HuH-7 (cell line): ENCODE data around the gene CUEDC2.

Experiments
- DNase-seq: peaks from one replicate; pipeline ENCODE4 v3.0.0; 2011; ENCODE audit warnings: low spot score

Gene CUEDC2

DNA sequence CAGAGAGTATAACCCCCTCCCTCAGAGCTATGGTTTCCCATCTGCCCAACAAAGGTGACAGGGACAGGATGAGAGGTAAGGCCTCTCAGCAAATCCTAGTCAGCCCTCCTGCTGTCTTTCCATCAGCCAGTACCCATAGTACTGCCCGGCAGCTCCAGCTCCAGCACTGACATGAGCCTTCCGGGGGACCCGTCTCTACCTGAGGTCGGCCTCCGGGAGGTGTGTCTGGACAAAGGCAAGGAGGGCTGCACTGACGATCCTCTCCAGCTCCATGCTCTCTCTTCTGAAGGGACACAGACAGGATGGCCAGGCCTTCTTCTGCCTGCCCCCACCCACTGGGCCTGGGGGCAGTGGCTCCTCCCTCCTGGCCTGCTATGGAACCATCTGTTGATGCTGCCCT, 7.5 kb downstream of the CUEDC2 start:
- no peak for DNase-seq

DNA sequence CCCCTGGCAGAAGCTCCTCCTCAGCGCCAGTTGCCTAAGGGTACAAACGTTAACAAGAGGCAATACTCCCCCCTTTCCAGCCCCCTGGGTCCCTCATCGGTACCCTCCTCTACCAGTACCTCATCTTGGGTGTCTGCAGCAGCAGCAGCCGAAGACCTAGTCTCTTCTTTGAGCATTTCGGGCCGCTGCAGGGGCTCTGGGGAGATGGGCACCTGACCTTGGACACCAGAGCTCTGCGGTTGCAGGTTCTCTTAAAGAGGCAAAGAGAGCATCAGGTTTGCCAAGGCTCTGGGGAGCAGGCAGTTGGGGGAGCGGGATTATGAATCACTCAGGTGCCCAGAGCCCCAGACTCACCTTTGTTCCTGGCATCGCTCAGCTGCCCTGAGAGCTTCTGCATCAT, 8.2 kb downstream of the CUEDC2 start:
- no peak for DNase-seq

DNA sequence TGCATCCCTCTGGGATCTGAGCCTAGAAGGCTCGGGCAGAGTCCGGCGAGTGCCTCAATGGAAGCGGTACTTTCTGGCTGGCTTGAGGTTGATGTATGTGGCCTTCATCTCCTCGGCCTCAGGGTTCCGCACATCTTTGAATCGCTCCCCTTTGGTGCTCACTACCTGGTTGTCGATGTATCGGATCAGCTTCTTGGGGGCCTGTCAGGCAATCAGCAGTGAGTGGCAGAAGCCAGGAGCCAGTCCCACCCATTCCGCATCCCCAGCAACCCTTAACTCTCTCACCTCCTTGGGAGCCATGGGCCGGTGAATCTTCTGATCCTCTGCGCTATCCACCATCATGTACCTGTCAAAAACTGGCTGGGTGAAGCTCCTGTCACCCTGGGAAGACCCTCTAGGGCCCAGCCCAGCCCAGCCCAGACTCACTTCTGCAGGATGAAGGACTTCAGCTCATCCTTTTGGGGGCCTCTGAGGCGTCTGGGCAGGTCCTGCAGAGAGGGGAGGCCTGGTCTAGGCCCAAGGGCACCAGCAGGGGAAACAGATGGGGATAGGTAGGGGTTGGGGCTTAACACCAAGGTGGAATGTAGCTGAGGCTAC, 8.9 kb downstream of the CUEDC2 start:
- no peak for DNase-seq

DNA sequence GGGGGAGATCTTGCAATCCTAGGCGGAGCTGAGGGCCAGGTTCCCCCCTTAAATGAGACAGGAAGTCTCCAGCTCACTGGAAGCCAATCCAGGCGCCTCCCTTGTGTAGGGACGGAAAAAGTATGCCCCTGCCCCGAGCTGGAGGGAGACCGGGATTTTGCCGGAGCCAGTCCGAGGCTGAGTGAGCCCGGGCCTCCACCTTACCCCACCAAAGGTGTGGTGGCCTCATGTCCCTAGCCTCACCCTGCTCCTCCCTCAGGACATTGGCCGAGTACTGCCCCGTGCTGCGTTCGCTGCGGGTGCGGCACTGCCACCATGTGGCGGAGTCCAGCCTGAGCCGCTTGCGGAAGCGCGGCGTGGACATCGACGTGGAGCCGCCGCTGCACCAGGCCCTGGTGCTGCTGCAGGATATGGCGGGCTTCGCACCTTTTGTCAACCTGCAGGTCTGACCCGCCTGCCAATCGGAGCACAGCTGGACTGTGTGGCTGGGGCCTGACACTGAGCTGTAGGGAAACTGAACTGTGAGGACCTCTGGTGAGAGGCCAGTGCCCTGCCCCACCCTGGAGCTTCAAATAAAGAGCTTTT, 9.7 kb downstream of the CUEDC2 start:
- peak; percentile 94 for DNase-seq

DNA sequence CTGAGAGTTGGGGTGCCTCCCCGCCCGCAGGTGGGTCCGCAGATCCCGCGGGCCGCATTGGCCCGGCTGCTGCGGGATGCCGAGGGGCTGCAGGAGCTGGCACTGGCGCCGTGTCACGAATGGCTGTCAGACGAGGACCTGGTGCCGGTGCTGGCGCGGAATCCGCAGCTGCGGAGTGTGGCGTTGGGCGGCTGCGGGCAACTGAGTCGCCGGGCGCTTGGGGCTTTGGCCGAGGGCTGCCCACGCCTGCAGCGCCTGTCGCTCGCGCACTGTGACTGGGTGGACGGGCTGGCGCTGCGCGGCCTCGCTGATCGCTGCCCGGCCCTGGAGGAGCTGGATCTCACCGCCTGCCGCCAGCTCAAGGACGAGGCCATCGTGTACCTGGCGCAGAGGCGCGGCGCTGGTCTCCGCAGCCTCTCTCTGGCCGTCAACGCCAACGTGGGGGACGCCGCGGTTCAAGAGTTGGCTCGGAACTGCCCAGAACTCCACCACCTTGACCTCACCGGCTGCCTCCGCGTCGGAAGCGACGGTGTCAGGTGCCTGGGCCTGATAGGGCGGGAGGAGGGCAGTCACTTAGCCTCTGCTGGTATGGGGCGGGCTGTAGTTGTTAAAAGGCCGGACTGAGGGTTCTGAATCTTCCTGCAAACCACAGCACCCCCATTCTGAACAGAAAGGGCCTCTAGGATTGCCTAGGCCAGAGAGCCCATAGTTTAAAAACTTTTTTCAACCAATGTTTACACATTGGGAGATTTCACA, 10.4 kb downstream of the CUEDC2 start:
- no peak for DNase-seq

DNA sequence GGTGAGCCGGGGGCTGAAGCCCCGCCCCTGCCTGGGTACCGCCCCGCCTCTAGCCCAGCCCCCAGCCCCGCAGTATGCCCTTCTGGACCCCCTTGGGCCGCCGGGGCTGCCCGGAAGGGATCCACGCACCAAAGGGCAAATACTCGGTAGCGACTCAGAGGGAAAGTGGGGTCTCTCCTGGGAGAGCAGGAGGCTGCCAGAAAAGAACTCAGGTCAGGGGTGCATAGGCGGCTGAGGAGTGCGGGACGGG, 10.9 kb downstream of the CUEDC2 start:
- no peak for DNase-seq

DNA sequence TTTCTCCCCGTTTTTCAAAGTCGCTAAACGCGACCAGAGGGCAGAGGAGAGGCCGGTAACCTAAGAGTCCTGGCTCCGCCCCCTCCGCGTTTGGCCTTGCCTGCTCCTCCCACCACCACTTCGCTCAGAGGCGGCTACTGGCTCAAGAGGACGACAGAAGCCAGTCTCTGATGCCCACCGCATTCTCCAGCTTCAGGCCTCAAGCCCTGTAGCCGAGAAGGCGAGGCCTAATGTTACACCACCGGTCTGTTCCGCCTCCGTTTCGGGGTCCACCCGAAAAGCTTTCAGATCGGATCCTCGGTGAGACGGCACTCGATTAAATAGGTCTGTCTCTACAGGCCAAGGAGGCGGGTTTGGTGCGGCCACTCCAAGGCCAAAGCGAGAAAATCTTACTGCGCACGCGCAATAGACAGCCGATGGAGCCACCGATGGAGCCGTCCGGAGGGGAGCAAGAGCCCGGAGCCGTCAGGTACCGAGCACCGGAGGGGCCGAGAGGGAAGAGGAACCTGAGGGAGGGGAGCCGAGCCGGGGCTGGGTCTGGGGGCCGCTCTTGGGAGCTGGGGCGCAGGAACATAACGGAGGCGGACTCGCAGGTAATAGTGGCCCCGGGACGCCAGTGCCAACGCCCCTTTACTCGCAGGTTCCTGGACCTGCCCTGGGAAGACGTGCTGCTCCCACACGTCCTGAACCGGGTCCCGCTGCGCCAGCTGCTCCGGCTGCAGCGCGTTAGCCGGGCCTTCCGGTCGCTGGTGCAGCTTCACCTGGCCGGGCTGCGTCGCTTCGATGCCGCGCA, 11.5 kb downstream of the CUEDC2 start, which contains the start of gene FBXL15:
FBXL15 (plus strand) TSS at position 123 of the 793 bp plus-strand sequence; CDS start at position 417, 294 bp downstream.
- peak; percentile 91 for DNase-seq

DNA sequence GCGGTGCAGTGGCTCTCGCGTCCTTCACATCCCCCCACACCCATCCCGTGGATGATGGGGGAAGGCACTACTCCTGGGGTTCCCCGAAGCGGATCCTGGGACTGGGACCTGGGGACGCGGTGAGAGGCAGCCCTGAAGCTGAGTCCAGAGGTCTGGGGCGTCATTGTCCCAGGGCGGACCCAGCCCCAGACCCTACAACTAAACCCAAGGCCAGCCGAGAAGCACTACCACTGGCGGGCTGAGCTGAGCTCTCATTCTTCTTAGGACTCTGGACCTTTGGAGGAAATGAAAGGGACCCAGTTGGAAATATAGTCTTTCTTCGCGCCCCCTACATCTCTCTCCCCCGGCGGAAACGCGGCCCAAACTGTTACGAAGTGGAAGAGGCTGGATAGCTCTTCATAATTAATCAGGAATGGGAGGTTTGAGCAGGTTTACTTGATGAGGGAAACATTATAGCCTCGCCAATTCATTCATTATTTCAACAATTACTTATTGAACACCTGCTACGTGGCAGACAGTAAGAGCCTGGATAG, 12.1 kb downstream of the CUEDC2 start:
- DNase-seq: no peak

DNA sequence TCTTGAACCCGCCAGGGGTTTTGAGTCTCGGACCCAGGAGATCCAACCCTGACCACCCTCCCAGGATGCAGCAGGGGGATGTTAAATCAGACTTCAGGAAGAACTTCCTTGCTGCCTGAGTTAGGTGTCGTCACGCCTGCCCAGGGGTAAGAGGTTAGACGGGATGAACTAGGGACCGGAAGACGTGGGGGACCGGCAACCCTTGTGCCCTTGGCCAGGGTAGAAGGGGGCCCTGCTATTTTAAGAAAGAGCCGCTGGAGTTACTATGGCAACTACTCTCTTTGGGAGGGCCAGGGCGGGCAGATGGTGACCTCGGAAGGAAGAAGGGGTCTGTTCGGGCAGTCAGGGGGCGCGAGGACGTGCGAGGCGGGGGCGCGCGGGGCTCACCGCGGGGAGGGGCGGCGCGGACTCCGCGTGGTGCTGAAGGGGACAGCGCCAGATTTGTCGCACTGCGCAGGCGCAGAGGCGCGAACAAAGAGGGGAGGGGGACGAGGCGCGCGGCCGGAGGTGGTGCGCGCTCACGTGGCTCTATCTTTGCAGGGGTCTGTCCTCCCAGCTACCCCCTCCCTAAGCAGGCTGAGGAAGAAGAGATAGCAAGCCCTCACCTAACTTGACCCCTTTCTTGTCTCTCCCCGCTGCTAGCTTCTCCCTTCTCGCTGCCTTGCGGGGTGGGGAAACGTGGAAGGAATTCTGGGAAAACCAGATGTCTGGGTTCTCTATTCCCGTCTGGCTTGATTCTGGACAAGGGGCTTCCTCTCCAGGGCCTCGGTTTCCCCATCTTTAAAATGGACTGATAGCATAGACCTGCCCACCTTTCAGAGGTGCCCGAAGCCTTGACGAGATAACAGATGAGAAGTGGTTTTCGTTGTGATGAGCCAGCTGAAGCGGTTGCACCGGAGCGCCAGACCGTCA, 12.8 kb downstream of the CUEDC2 start:
- DNase-seq: peak; percentile 80

DNA sequence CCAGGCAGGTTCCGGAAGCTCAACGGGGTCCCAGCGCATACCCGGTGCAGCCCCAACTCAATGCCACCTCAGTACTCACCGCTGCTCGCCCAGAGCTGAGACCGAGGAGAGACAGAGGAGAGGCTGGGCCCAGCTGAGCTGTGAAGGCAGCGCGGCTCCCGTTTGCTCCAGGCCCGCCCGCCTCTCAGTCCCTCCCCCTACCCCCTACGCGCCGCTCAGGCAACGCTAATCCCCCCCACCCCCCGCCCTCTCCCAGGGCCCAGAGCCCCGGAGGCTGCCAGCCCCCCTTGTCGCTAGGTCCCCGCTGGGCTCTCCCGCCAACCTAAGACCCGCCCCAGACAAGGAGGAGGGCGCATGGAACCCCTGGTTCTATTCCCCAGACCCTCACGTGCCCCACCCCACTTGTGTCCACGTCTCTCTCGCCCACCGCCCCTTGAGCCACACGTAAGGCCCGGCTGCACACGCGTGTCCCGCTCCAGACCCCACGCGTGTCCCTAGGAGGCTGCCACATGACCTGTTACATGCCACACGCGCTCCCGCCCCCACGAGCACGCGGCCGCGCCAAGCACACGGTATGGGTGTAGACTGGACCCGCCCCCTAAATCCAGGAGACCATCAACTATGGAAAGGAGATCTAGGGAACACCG, 13.6 kb downstream of the CUEDC2 start, which contains the start of gene PSD:
PSD (minus strand) TSS at position 164 of the 647 bp plus-strand sequence. CDS start 1,747 bp downstream, outside the sequence.
- DNase-seq: no peak

DNA sequence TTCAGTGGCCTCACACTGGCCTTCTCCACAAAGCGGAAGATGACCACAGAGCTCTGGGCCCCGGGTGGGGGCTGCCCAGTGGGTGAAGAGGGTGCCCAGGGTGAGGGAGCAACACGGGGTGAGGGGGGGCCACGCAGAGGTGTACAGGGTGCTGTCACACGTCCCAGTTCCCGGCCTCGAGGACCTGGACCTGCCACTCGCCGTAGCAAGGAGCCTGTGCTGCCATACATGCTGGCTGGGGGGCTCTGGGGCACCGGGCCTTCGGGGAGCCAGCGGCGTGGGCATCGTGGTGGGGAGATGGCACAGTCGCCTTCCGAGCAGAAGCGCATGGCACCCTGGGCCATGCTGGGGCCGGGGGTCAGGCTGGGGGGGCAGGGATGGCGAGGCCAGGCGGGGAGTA, 15.7 kb downstream of the CUEDC2 start:
- no peak for DNase-seq

DNA sequence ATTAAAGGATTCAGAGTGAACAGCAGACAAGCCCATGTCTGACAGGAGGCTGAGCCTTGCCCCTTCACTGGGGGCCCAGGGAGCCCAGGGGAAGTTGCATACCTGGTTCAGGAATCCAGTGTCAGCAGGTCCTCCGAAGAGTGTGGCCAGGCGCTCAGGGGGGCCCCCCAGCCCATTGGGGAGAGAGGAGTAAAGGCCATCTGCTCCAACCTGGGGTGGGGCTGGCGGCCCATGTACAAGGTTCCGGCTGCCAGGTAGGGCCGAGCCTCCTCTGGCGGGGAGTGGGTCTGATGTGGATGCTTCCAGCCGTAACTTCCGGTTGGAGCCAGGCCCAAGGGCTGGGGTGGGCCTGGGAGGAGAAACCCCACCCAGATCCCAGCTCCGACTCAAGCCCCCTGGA, 16.1 kb downstream of the CUEDC2 start:
- DNase-seq: no peak

DNA sequence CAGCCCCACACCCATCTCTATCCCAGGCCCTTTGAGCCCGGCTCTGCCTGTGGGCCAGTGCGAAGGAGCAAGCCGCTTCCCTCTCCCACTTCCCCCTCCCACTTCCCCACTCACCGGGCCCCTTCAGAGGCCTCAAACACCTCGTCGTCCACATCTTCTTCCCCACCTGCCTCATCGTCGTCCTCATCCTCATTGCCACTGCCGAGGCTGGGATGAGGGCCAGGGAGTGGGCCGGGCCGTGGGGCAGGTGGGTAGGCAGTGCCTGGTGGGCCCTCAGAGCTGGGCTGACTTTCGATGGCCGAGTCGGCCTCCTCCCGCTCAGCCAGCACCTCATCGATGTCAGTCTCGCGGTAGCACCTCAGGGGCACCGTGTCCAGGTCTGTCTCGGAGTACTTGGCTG, 17.6 kb downstream of the CUEDC2 start:
- DNase-seq: no peak

DNA sequence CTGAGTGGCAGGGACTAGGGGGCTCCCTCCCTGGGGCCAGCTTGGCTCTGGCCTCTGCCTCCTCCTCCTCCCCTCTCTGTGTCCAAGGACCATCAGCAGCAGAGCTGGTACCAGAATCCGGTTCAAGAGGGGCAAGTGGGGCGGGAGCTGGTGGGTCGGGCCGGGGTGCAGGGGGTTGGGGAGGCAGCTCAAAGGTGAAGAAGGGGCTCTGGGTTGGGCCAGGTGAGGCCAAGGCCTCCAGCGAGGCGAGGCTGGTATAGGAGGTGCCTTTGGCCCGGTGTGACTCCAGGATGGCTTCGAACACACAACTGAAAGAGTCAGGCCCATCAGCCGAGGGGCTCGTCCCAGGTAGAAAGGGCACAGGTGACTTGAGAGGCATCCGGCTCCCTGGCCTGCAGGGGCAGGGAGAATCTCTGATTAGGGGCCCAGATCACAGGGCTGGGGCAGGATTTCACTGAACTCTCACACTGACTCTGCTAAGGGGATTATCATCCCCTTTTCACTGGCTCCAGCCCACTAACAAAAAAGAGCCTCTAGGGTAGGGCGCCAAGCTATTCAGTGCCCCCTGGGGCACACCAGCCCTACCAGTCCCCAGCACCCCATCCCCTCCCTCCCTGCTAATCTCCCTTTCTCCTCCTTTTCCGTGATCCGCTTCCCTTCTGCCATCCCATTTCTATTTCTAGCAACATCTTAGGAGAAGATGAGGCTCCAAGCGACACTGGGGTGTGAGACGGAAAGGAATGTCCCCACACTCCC, 18.4 kb downstream of the CUEDC2 start:
- no peak for DNase-seq

DNA sequence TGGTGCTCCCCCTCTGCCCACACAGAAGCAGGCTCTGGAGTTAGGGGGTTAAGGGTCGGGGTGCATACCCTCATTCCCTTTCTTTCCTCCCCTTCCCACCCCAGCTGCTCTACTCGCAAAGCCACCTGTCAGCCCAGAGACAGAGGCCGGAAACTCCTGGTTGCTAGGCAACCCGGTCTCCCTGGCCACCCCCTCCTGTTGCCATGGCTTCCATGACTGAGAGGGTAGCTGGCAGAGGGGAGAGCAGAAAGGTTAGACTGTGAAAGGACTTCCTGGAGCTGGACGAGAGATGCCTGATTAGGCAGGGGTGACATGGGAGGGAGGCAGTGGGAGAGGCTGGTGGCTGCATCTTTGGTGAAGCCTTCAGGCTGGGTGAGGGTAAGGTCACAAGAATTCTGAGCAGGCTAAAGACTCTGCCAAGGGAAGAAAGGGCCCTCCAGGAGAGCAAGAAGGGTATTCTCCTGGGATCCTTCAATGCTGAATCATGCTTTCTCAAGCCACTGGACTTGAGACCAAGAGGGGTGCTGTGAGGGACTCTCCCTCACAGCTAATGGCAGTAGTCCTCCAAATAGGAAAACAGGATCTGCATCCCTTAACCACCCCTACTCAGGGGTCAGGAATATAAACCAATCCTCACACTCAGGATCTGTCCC, 19.2 kb downstream of the CUEDC2 start:
- no peak for DNase-seq

DNA sequence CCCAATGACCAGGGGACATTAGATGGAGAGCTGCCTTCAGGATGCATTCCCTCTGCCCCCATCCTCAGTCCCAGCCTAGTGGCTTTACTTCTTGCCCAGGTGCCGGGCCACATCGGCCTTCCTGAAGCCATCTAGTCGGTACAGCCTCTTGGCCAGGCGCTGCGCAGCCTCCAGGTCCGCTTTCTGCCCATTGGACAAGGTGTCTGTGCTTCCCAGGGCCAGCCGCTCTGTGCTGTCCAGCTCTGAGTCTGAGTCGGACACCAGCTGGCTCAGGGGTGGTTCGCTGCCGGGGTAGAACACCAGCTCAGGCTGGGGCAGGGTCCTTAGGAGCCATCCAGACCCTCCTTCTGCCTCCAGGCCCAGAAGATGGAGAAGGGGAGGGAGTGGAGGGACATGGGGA, 20.1 kb downstream of the CUEDC2 start:
- DNase-seq: no peak

DNA sequence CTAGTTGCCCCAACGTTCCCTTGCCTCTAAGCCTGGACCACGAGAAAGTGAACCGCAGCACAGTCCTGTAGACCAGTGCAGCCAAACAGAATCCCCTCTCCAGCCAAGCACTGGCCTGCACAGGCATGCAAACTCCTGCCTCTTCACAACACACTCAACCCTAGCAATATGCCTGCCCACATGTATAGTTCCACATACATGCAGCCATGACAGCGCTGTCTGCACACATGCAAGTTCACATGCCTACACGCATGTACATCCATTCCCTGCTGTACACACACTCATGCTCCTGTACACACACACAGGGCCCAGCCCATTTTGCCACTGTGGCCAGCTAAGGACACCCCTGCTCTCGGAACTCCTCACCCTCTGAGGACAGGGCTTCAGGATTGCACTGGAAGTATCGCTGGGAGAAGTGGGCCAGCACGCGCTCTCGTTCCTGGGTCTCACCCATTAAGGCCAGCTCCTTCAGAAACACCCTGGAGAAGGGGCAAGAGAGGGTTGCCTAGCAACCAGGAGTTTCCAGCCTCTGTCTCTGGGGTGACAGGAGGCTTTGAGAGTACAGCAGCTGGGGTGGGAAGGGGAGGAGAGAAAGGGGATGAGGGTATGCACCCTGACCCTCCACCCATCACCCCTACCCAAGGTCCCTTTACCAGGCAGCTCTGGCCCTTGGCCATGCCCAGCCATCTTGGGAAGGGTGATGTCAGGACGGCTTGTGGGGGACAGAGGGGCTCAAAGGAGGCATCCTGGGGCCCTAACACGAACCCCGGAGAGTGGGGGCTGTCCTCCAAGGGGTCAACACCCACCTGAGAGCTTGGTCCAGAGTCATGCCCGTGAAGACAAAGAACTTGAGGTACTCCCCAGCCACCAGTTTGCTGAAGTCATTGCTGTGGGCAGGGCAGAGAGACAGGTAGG, 20.8 kb downstream of the CUEDC2 start:
- DNase-seq: no peak

DNA sequence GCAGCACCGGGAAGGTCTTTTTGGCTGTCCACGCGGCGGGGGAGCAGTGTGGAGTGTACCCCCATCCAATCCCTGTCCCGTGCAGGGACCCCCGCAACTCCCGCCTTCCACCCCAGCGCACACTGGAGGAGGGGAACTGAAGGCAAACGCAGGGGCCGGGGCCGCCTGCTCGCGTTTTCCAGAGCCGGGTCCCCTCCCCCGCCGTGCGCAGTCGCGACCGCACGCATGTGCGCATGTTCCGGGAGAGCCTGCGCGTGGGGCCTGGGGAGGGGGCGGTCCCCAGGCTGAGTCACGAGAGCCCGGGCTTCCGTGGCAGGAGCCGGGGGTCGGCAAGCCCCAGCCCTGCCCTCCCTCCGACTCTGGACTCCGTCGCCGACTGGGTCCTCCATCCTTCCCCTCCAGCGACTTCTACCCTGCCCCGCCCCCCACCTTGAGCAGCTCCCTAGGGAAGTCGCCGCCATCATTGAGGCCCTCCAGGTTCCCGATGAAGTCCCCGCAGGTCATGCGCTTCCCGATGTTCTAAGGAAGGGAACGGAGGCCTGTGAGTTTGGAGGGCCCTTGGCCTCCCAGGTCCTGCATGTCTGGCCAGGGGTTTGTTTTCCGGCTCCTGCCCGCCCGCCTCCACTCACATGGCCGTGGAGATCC, 21.8 kb downstream of the CUEDC2 start:
- DNase-seq: no peak
